Skin epidermis (tissue), 12 donors: Measurements from ENCODE around the gene C19orf47.

Experiments used
- H3K27ac ChIP-seq, 21 experiments: fragments of 200-600 bp; sonication (generic) in 11 of 21; one replicate each; pipeline ENCODE4 v1.5.0; 2020; ENCODE audit warnings: mild to moderate bottlenecking in 3 of 21, inconsistent platforms in 2 of 21, moderate library complexity in 2 of 21
- H3K4me3 ChIP-seq, 7 experiments: fragments of 200-600 bp; sonication (generic) in 2 of 7; one replicate each; pipeline ENCODE4 v1.5.0; 2020; ENCODE audit warnings: inconsistent platforms in 2 of 7, mild to moderate bottlenecking in 2 of 7, moderate library complexity in 1 of 7

Gene C19orf47

GRCh38 chr19:40286235-40286970 is 61.8 kb downstream of the C19orf47 start:
- Histone ChIP-seq H3K27ac (peak overlapping the region in 18 of 21 experiments; percentile 30 to 100 (median 98)), H3K4me3 (peak overlapping the region in 1 of 7 experiments; percentile 96)

- Histone ChIP-seq H3K27ac (peak overlapping the region; percentile 91 to 100 (median 98)), H3K4me3 (peak overlapping the region; percentile 84 to 97 (median 94))
These were observed 62.6 kb downstream of the C19orf47 start for GRCh38 chr19:40285353-40286234.

- H3K4me3 ChIP-seq = peak within 1 kb of the TSS; percentile 84 to 97 (median 94)
These were observed 63.5 kb downstream of the C19orf47 start, which contains the start of gene AKT2 for GRCh38 chr19:40284501-40285352. AKT2 (minus strand) TSS chr19:40285345; CDS start chr19:40265267, 20,078 bp downstream.

GRCh38 chr19:40284251-40284500 is 64.0 kb downstream of the C19orf47 start:
- H3K27ac ChIP-seq = peak overlapping the region in 20 of 21 experiments; percentile 91 to 100 (median 98)
- H3K4me3 ChIP-seq = peak overlapping the region; percentile 84 to 97 (median 94)

More at GRCh38 chr19:40284501-40285352, 63.5 kb downstream of the C19orf47 start, which contains the start of gene AKT2:
- H3K27ac ChIP-seq = peak within 1 kb of the TSS; percentile 91 to 100 (median 98)

GRCh38 chr19:40283414-40284250 is 64.6 kb downstream of the C19orf47 start:
- H3K4me3 ChIP-seq = peak overlapping the region in 6 of 7 experiments; percentile 84 to 97 (median 94)
- peak overlapping the region in 19 of 21 experiments; percentile 91 to 100 (median 98) for H3K27ac ChIP-seq

- Histone ChIP-seq H3K4me3 (no peak overlapping the region), H3K27ac (peak overlapping the region in 8 of 21 experiments; percentile 16 to 100 (median 98))
These were observed 65.3 kb downstream of the C19orf47 start for GRCh38 chr19:40282920-40283319.

GRCh38 chr19:40282209-40282580 is 66.0 kb downstream of the C19orf47 start:
- no peak overlapping the region for H3K4me3 ChIP-seq
- H3K27ac ChIP-seq = peak overlapping the region in 7 of 21 experiments; percentile 3 to 100 (median 68)

GRCh38 chr19:40281381-40282208 is 66.6 kb downstream of the C19orf47 start:
- peak overlapping the region in 7 of 21 experiments; percentile 45 to 100 (median 72) for H3K27ac ChIP-seq
- no peak overlapping the region for H3K4me3 ChIP-seq

GRCh38 chr19:40280608-40281221 is 67.5 kb downstream of the C19orf47 start:
- no peak overlapping the region for H3K4me3 ChIP-seq

GRCh38 chr19:40279761-40280607 is 68.2 kb downstream of the C19orf47 start:
- Histone ChIP-seq H3K4me3 (no peak overlapping the region), H3K27ac (peak overlapping the region in 16 of 21 experiments; percentile 7 to 100 (median 67))

More at GRCh38 chr19:40280608-40281221, 67.5 kb downstream of the C19orf47 start:
- H3K27ac ChIP-seq = peak overlapping the region in 14 of 21 experiments; percentile 7 to 100 (median 70)

- H3K27ac ChIP-seq = peak overlapping the region in 20 of 21 experiments; percentile 7 to 100 (median 64)
- H3K4me3 ChIP-seq = peak overlapping the region in 2 of 7 experiments; percentile 3 to 16
These were observed 69.1 kb downstream of the C19orf47 start for GRCh38 chr19:40279120-40279551.

GRCh38 chr19:40278361-40279035 is 69.7 kb downstream of the C19orf47 start:
- peak overlapping the region in 2 of 7 experiments; percentile 3 to 16 for H3K4me3 ChIP-seq

GRCh38 chr19:40277356-40278059 is 70.7 kb downstream of the C19orf47 start:
- Histone ChIP-seq H3K27ac (peak overlapping the region in 6 of 21 experiments; percentile 17 to 100 (median 66)), H3K4me3 (no peak overlapping the region)

More at GRCh38 chr19:40278361-40279035, 69.7 kb downstream of the C19orf47 start:
- peak overlapping the region in 18 of 21 experiments; percentile 7 to 100 (median 64) for H3K27ac ChIP-seq

- H3K27ac ChIP-seq = peak overlapping the region in 2 of 21 experiments; percentile 3 to 35
- no peak overlapping the region for H3K4me3 ChIP-seq
These were observed 73.3 kb downstream of the C19orf47 start for GRCh38 chr19:40274585-40275544.
